SJCRH30 (cell line): ENCODE results near the gene NEUROD4. TPM values are rescaled to one million over a fixed set of nuclear protein-coding genes. Genes with fewer than 3 reads are reported as not detected.
A peak's percentile ranks its signal among the peaks of the same experiment; 100 is the strongest.

Source experiments
- DNase-seq, 2 experiments: peaks; one replicate each; pipeline ENCODE4 v3.0.0-alpha.2; 2015 to 2020
- H3K27ac ChIP-seq: fragments of 250-450 bp; sonication (Bioruptor Pico); 2 replicates; pipeline ENCODE4 v1.5.1; 2020; ENCODE audit warnings: mild to moderate bottlenecking, moderate library complexity
- H3K27me3 ChIP-seq: fragments of 250-450 bp; sonication (Bioruptor Pico); 2 replicates; pipeline ENCODE4 v1.5.1; 2020; ENCODE audit warnings: mild to moderate bottlenecking, moderate library complexity
- H3K36me3 ChIP-seq: fragments of 250-450 bp; sonication (Bioruptor Pico); 2 replicates; pipeline ENCODE4 v1.5.1; 2020; ENCODE audit warnings: mild to moderate bottlenecking, moderate library complexity
- H3K4me1 ChIP-seq: fragments of 250-450 bp; sonication (Bioruptor Pico); 2 replicates; pipeline ENCODE4 v1.5.1; 2020; ENCODE audit warnings: mild to moderate bottlenecking, moderate library complexity
- H3K4me3 ChIP-seq: fragments of 250-450 bp; sonication (Bioruptor Pico); 2 replicates; pipeline ENCODE4 v1.5.1; 2020; ENCODE audit warnings: mild to moderate bottlenecking, moderate library complexity
- H3K9me3 ChIP-seq: fragments of 250-450 bp; sonication (Bioruptor Pico); replicated peaks from 2 replicates; pipeline ENCODE4 v1.5.1; 2020; ENCODE audit warnings: mild to moderate bottlenecking, moderate library complexity
- total RNA-seq: library from RNA; depleted of rRNA; stranded (reverse); fragments of >200 nt; shearing (Covaris generic); gene quantifications from 2 replicates; pipeline ENCODE4 v1.2.3, GENCODE V29; 2014

NEUROD4 gene
- total RNA-seq, 1 experiment from 2014 or later: not detected

- DNase-seq: peak; percentile 70 to 72
- H3K27me3 ChIP-seq: no peaks in the 10 kb centered on the region
- H3K36me3 ChIP-seq: no peaks in the 10 kb centered on the region
- H3K27ac ChIP-seq: no peak overlapping the region
- no peaks in the 10 kb centered on the region; the same call in 1 of the 2 replicates for H3K9me3 ChIP-seq
- no peak overlapping the region for H3K4me3 ChIP-seq
- H3K4me1 ChIP-seq: no peaks in the 10 kb centered on the region; the same call in 1 of the 2 replicates
These were observed 31.2 kb upstream of the NEUROD4 start for GRCh38 chr12:54988402-54989054.

DNA sequence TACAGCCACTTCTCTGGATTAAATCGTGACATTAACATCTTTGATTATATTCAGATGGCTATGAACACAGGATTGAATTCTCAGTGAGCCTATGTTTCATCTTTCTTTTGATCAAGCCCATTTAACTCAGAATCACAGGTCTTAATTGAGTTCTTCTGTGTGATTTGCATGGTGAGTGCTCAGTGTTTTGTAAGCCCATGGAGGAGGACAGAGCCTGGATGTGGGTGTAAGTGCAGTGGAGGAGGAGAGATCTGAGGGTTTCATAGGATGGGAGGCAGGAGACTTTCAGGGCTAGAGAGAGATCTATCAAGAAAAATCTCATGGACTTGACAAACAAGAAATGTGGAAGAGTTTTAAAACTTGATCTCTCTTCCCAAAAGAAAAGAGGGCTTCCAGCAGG lies 29.9 kb upstream of the NEUROD4 start:
- Histone ChIP-seq H3K27ac (no peak overlapping the region), H3K4me1 (no peaks in the 10 kb centered on the region; the same call in 1 of the 2 replicates), H3K4me3 (no peak overlapping the region), H3K36me3 (no peaks in the 10 kb centered on the region), H3K9me3 (no peaks in the 10 kb centered on the region; the same call in 1 of the 2 replicates), H3K27me3 (no peaks in the 10 kb centered on the region)
- DNase-seq: no peak

- DNase-seq: no peak
- Histone ChIP-seq H3K4me1 (no peaks in the 10 kb centered on the region; the same call in 1 of the 2 replicates), H3K9me3 (no peaks in the 10 kb centered on the region; the same call in 1 of the 2 replicates)
These were observed 28.4 kb upstream of the NEUROD4 start for GRCh38 chr12:54991161-54991990.

DNA sequence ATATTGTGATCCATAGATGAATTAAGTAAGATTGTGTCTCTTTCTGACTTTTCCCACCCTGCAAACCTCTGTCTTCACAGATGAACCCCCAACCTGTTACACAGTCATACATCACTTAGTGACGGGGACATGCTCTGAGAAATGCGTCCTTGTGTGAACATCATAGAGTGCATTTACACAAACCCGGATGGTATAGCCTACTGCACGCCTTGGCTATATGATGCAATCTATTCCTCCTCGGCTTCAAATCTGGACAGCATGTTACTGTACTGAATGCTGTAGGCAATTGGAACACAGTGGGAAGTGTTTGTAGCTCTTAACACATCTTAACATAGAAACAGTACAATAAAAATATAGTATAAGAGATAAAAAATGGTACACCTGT lies 27.8 kb upstream of the NEUROD4 start:
- Histone ChIP-seq H3K36me3 (no peaks in the 10 kb centered on the region), H3K4me1 (no peaks in the 10 kb centered on the region; the same call in 1 of the 2 replicates), H3K27ac (no peak overlapping the region), H3K9me3 (no peaks in the 10 kb centered on the region; the same call in 1 of the 2 replicates), H3K4me3 (no peak overlapping the region), H3K27me3 (no peaks in the 10 kb centered on the region)
- no peak for DNase-seq

More at GRCh38 chr12:54991161-54991990, 28.4 kb upstream of the NEUROD4 start:
- Histone ChIP-seq H3K36me3 (no peaks in the 10 kb centered on the region), H3K27me3 (no peaks in the 10 kb centered on the region), H3K4me3 (no peak overlapping the region), H3K27ac (no peak overlapping the region)

- Histone ChIP-seq H3K27me3 (no peaks in the 10 kb centered on the region), H3K4me3 (no peak overlapping the region), H3K4me1 (no peaks in the 10 kb centered on the region; the same call in 1 of the 2 replicates), H3K9me3 (no peaks in the 10 kb centered on the region), H3K27ac (no peak overlapping the region), H3K36me3 (no peaks in the 10 kb centered on the region)
- DNase-seq: peak; percentile 33 to 77
These were observed 26.5 kb upstream of the NEUROD4 start for GRCh38 chr12:54993181-54993835.

DNA sequence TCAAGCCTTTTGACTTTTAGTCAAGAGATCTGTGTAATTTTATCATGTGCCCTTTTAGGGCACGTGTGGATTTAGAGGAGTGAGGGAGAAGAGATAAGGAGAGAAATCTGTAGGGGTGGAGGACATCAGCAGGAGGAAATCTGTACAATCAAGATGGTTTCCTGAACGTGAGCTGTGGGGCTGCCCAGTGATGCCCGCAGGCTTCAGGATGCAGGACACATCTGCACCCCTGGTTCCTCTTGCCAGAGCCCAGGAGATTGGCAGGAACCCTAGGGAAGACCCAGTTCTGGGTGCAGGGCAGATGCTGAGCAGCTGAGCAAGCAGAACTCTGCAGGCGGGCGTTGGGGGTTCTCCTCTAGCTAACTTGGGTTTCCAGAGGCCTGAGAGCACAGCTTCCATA lies 23.6 kb upstream of the NEUROD4 start:
- H3K4me3 ChIP-seq: no peak overlapping the region
- no peak for DNase-seq
- no peaks in the 10 kb centered on the region for H3K9me3 ChIP-seq
- no peaks in the 10 kb centered on the region for H3K36me3 ChIP-seq
- H3K27me3 ChIP-seq: no peaks in the 10 kb centered on the region
- no peak overlapping the region for H3K27ac ChIP-seq
- no peaks in the 10 kb centered on the region for H3K4me1 ChIP-seq

DNA sequence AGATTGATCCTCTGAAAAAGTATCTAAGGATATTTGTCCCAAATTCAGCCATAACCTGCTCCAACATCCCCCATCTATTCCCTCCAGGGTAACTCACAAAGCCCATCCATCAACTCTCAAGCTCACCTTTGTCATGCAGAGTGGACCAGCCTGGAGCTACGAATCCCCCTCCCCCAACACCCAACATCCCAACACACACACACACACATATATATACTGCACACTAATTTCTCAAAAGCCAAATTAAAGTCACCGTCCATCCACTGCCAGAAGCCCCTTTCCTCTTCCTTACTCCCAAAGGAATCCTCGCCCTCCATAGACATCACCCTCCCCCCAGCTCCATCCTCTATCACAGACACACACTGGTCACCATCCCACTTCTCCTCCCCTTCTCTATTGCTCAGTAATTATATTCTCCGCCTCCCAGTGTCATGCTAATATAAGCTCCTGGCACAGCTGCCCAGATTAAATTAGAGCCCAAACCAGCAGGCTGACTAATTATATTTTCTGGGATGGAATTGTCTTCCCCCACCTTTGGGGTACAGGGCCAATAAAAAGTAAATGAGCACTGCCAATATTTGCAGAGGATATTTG lies 21.7 kb upstream of the NEUROD4 start:
- DNase-seq: no peak
- no peaks in the 10 kb centered on the region for H3K9me3 ChIP-seq
- H3K27ac ChIP-seq: no peak overlapping the region
- H3K4me3 ChIP-seq: no peak overlapping the region
- H3K4me1 ChIP-seq: no peaks in the 10 kb centered on the region
- no peaks in the 10 kb centered on the region for H3K36me3 ChIP-seq
- no peaks in the 10 kb centered on the region for H3K27me3 ChIP-seq

DNA sequence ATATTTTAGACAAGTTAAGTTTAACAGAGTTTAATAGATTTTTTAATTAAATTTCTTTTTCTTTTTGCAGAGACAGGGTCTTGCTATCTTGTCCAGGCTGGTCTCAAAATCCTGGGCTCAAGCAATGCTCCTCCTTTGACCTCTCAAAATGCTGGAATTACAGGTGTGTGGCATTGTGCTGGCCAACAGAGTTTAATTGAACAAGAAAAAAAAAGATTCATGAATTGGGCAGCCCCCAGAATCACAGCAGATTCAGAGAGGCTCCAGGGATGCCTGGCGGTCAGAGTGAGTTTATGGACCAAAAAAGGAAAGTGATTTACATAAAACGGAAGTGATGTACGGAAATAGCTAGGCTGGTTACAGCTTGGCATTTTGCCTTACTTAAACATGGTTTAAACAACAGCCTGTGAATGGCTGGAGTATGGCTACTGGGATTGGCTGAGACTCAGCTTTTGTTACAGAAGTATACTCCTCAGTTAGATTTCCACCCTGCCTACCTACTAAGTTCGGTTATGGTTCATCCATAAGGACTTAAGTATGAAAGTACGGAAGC lies 20.7 kb upstream of the NEUROD4 start:
- Histone ChIP-seq H3K4me1 (no peaks in the 10 kb centered on the region), H3K4me3 (no peak overlapping the region), H3K9me3 (no peaks in the 10 kb centered on the region), H3K27ac (no peak overlapping the region), H3K27me3 (no peaks in the 10 kb centered on the region), H3K36me3 (no peaks in the 10 kb centered on the region)
- no peak for DNase-seq

DNA sequence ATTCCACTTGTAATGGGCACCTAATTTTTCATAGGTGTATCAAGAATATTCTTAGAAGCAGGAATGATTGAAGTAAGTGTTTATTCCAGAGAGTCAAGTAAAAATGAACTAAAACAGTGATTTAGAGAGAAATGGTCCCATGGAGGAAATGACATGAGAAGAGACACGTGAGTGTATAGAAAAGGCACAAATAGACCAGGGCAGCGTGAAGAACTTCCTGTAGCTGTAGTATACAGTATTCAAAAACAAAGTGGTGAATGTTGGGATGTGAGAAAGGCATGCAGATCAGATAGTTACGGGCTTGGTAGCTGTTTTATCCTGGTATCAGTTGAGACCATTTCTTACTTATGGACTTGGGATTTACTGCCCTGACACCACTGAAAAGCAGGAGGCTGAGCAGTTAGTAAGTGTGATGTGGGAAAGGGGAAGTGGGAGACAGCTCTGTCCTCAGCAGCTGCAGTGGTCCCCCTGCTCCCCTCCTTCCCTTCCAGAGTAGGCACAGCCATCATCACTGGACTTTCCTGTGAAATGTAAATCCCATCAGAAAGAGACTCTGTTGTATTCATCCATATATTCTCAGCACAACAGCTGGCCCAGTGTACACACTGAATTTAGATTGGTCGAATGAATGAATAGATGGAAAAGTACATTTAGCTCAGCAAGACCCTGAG lies 18.4 kb upstream of the NEUROD4 start:
- Histone ChIP-seq H3K36me3 (no peaks in the 10 kb centered on the region), H3K27me3 (no peaks in the 10 kb centered on the region), H3K4me3 (no peak overlapping the region), H3K9me3 (no peaks in the 10 kb centered on the region), H3K4me1 (no peaks in the 10 kb centered on the region), H3K27ac (no peak overlapping the region)
- DNase-seq: no peak

- no peak overlapping the region for H3K4me3 ChIP-seq
- H3K36me3 ChIP-seq: no peaks in the 10 kb centered on the region
- H3K27ac ChIP-seq: no peak overlapping the region
- no peaks in the 10 kb centered on the region for H3K9me3 ChIP-seq
- DNase-seq: no peak
- no peaks in the 10 kb centered on the region for H3K27me3 ChIP-seq
- H3K4me1 ChIP-seq: no peaks in the 10 kb centered on the region
These were observed 17.4 kb upstream of the NEUROD4 start for GRCh38 chr12:55002355-55002754.

GRCh38 chr12:55008944-55009585 lies 10.7 kb upstream of the NEUROD4 start:
- DNase-seq: no peak
- Histone ChIP-seq H3K27me3 (no peaks in the 10 kb centered on the region), H3K4me3 (no peak overlapping the region), H3K4me1 (no peaks in the 10 kb centered on the region), H3K36me3 (no peaks in the 10 kb centered on the region), H3K9me3 (no peaks in the 10 kb centered on the region), H3K27ac (no peak overlapping the region)

DNA sequence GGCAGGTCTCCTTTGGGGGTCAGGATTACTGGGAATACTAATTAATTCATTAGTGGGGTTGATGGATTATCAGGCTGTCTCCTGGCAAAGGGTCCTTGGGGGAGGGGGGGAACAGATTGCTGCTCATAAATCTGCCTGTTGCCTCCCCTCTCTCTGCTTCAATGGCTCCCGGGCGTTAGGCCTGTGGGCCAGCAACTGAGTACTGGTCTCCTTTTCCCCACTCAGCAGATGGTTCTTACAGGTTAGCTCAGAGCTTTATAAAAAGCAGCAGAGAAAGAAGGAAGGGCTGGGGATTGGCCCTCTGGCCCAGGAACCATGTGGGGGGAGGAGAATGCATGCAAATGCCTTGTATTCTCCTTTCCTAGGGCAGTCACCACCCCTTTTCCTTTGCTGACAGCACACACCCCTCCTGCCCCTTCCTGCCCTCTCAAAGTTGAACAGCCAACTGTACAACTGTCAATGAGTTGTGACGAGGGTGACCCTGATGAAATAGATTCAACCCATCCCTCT lies 2.3 kb upstream of the NEUROD4 start:
- Histone ChIP-seq H3K27me3 (no peaks in the 10 kb centered on the region), H3K36me3 (no peaks in the 10 kb centered on the region), H3K4me1 (no peaks in the 10 kb centered on the region)

GRCh38 chr12:55024575-55024974 lies 4.8 kb downstream of the NEUROD4 start:
- Histone ChIP-seq H3K9me3 (no peaks in the 10 kb centered on the region), H3K4me3 (no peak overlapping the region), H3K27me3 (no peaks in the 10 kb centered on the region), H3K27ac (no peak overlapping the region), H3K36me3 (no peaks in the 10 kb centered on the region), H3K4me1 (no peaks in the 10 kb centered on the region)
- DNase-seq: no peak

More for the DNA sequence above, 2.3 kb upstream of the NEUROD4 start:
- DNase-seq: no peak
- H3K9me3 ChIP-seq: no peaks in the 10 kb centered on the region
- H3K27ac ChIP-seq: no peak overlapping the region
- H3K4me3 ChIP-seq: no peak overlapping the region
